Measurements from ENCODE around the gene HDAC11. TPM values are rescaled to one million over a fixed set of nuclear protein-coding genes. Genes with fewer than 3 reads are reported as not detected.

Gene HDAC11
- total and polyA plus RNA-seq, 2 of the 13 experiments (the other 11 are each of a cell fraction or from before 2014, with no cell fraction given): 13.7 to 33.1 TPM

GRCh38 chr3:13470894-13471574 is 9.1 kb upstream of the HDAC11 start (continued):
- TF ChIP-seq TRIM22 (IDR thresholded peaks at IDR 0.05): no peak
- TF ChIP-seq ZMAT3 (CRISPR knock-in tag; conservative IDR thresholded peaks at IDR 0.05): peak; percentile 94
- no peak for TF ChIP-seq ZHX1 (CRISPR knock-in tag; IDR thresholded peaks at IDR 0.05; ENCODE audit: low read depth)
- peak; percentile 99 for TF ChIP-seq FOXA3 (CRISPR knock-in tag; IDR thresholded peaks at IDR 0.05)
- TF ChIP-seq MTA1 (CRISPR knock-in tag; IDR thresholded peaks at IDR 0.05; ENCODE audit: borderline replicate concordance): peak; percentile 75; the same call in 1 of the 2 replicates
- TF ChIP-seq TFDP2 (CRISPR knock-in tag; IDR thresholded peaks at IDR 0.05): no peak
- no peak for TF ChIP-seq ZNF230 (CRISPR knock-in tag; IDR thresholded peaks at IDR 0.05)
- TF ChIP-seq SALL1 (CRISPR knock-in tag; IDR thresholded peaks at IDR 0.05): peak; percentile 98
- 0 out of 2 replicates have a peak, but pooled peaks have one; percentile 7 for TF ChIP-seq ZFP41 (CRISPR knock-in tag; IDR thresholded peaks at IDR 0.05; ENCODE audit: borderline replicate concordance)
- TF ChIP-seq CENPT (CRISPR knock-in tag; IDR thresholded peaks at IDR 0.05; ENCODE audit: low read depth): no peak
- TF ChIP-seq CEBPZ (IDR thresholded peaks at IDR 0.05; ENCODE audit: low read length): no peak
- no peak for TF ChIP-seq RFX1 (IDR thresholded peaks at IDR 0.05)
- no peak for TF ChIP-seq U2AF1 (optimal IDR thresholded peaks at IDR 0.05; ENCODE audit: low read depth, low read length)
- peak; percentile 92 for TF ChIP-seq ZMYM2 (CRISPR knock-in tag; IDR thresholded peaks at IDR 0.05)
- no peak; the same call in 1 of the 2 replicates for TF ChIP-seq ZNF766 (CRISPR knock-in tag; IDR thresholded peaks at IDR 0.05; ENCODE audit: borderline replicate concordance)
- peak; percentile 85 for TF ChIP-seq NR2F2 (IDR thresholded peaks at IDR 0.05; ENCODE audit: borderline replicate concordance, low read depth)
- TF ChIP-seq GATAD2A (CRISPR knock-in tag; IDR thresholded peaks at IDR 0.05): peak; percentile 97
- TF ChIP-seq ZNF720 (CRISPR knock-in tag; IDR thresholded peaks at IDR 0.05): no peak
- no peak; the same call in 1 of the 2 replicates for TF ChIP-seq ZNF274 (CRISPR knock-in tag; IDR thresholded peaks at IDR 0.05)
- TF ChIP-seq ZNF607 (CRISPR knock-in tag; IDR thresholded peaks at IDR 0.05; ENCODE audit: borderline replicate concordance): peak; percentile 93; the same call in 1 of the 2 replicates
- TF ChIP-seq ZNF251 (CRISPR knock-in tag; IDR thresholded peaks at IDR 0.05): no peak

All from HepG2 (cell line).